HCT116 (cell line): ENCODE data around the gene GALNT17.

ENCODE experiments used
- CEBPB ChIP-seq: IDR thresholded peaks from 2 replicates; pipeline ENCODE4 v1.6.1; 2012; ENCODE audit warnings: low read depth
- CTCF ChIP-seq, 3 experiments: fragments of 200-600 bp in 1 of 3; sonication (generic) in 1 of 3; IDR thresholded peaks in 2 of 3; conservative IDR thresholded peaks in 1 of 3; 2 replicates each; pipeline ENCODE4 v1.5.1; 2012 to 2017; ENCODE audit warnings: low read depth in 2 of 3, low read length in 2 of 3, antibody characterized with exemption in 1 of 3, borderline replicate concordance in 1 of 3, control low read depth in 1 of 3, mild to moderate bottlenecking in 1 of 3, mixed read lengths in 1 of 3, mixed run types in 1 of 3, moderate library complexity in 1 of 3; ENCODE audit not compliant: insufficient read depth in 1 of 3
- EGR1 ChIP-seq: IDR thresholded peaks from 2 replicates; pipeline ENCODE4 v1.6.1; 2012; ENCODE audit warnings: low read depth
- EZH2 ChIP-seq: fragments of 200-600 bp; sonication (generic); IDR thresholded peaks from 2 replicates; pipeline ENCODE4 v1.6.1; 2017; ENCODE audit warnings: antibody characterized with exemption, mixed run types
- EZH2phosphoT487 ChIP-seq: fragments of 200-600 bp; IDR thresholded peaks from 2 replicates; pipeline ENCODE4 v1.6.1; 2018; ENCODE audit warnings: antibody characterized with exemption, borderline replicate concordance
- FOSL1 ChIP-seq: IDR thresholded peaks from 2 replicates; pipeline ENCODE4 v1.6.1; 2012; ENCODE audit warnings: low read depth
- JUND ChIP-seq: IDR thresholded peaks from 2 replicates; pipeline ENCODE4 v1.6.1; 2012
- MAX ChIP-seq: IDR thresholded peaks from 2 replicates; pipeline ENCODE4 v1.6.1; 2012
- POLR2A ChIP-seq: IDR thresholded peaks from 2 replicates; pipeline ENCODE4 v1.7.0; 2011; ENCODE audit warnings: borderline replicate concordance; ENCODE audit not compliant: insufficient read depth, insufficient read length; ENCODE audit errors: extremely low read depth
- POLR2AphosphoS5 ChIP-seq: IDR thresholded peaks from 2 replicates; pipeline ENCODE4 v1.6.1; 2011; ENCODE audit warnings: mild to moderate bottlenecking, low read depth, low read length, moderate library complexity
- SIN3A ChIP-seq: IDR thresholded peaks from 2 replicates; pipeline ENCODE4 v1.6.1; 2012; ENCODE audit warnings: low read depth
- SP1 ChIP-seq: IDR thresholded peaks from 2 replicates; pipeline ENCODE4 v1.6.1; 2012; ENCODE audit warnings: low read depth
- YY1 ChIP-seq: IDR thresholded peaks from 2 replicates; pipeline ENCODE4 v1.6.1; 2011; ENCODE audit warnings: low read length, low read depth, moderate library complexity, mild to moderate bottlenecking; ENCODE audit not compliant: insufficient replicate concordance; ENCODE audit errors: extremely low read depth

- TF ChIP-seq CTCF (IDR thresholded peaks at IDR 0.05 in 2 of 3, conservative IDR thresholded peaks at IDR 0.05 in 1 of 3; ENCODE audit: borderline replicate concordance in 1 of 3, insufficient read depth in 1 of 3, low read depth in 2 of 3, low read length in 2 of 3): no peak
- no peak for TF ChIP-seq FOSL1
- TF ChIP-seq YY1: no peak
- TF ChIP-seq JUND: no peak
- TF ChIP-seq POLR2A: no peak
- no peak for TF ChIP-seq SP1
- TF ChIP-seq MAX: no peak
- TF ChIP-seq EGR1: no peak
- no peak for TF ChIP-seq EZH2
- TF ChIP-seq POLR2AphosphoS5: no peak
- no peak for TF ChIP-seq CEBPB
- TF ChIP-seq SIN3A: no peak
- no peak for TF ChIP-seq EZH2phosphoT487
These were observed 550.2 kb downstream of the GALNT17 start for GRCh38 chr7:71682181-71682580.
